ENCODE measurements around the gene ARHGDIG.
"Not testable (repeated sequence)": the region's sequence is repeated elsewhere in the genome, so short reads cannot be mapped to it uniquely, and the experiment has no call there.

ARHGDIG gene

DNA sequence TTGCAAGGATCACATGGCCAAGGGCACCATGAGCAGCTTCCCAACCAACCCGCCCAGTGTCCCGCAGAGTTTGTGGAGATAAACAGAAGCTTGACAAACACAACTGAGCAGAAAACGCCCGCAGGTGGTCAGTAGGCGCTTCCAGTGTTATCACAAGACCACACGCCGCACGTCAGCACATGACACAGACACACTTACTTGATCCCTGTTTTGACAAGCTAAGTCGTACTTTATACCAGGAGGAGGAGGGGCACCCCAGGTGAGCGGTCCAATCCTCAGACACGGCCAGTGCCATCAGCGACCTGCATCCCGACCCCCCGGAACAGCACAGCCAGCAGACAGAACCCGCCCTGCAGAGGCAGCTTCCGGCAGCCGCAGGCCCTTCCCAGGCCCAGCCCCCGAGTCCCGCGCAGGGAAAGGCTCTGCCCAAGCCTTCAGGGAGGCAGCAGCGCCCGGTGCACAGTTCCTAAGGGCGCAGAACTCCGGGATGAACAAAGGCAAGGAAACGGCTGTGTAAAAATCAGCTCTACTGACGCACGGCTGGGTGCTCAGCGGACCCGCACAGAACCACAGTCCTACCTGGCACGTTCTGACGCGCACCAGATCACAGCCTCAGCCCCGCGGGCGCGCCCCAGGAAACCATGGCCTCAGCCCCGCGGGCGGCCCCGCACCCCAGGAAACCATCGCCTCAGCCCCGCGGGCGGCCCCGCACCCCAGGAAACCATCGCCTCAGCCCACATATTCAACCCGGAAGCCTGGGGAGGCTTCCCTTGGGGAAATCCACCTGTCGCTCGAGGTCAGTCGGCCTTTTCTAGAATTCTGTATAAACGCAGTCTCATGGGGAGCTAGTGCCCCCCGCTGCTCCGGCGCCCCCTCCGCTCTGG, 44.3 kb downstream of the ARHGDIG start:
- no peak for DNase-seq

GRCh38 chr16:325375-326145, 45.2 kb downstream of the ARHGDIG start:
- DNase-seq = no peak

DNA sequence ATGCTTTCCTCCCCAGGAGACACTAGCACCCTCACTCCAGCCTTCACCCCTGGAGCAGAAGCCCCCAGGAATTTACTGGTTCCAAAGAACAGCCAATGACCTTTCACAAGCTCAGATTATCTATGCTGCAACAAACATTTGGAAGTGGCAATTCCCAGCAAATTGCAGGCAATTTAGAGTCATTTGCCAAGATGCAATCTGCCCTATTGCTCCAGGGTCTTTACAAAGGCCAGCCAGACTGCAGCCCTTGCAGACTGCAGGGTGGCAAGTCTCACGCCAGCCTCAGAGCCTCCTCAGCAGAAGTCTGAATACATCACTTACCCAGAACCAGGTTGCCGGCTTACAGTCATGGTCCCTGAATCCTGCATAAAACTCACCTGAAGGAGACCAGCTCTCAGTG, 50.4 kb downstream of the ARHGDIG start:
- no peak for DNase-seq

DNA sequence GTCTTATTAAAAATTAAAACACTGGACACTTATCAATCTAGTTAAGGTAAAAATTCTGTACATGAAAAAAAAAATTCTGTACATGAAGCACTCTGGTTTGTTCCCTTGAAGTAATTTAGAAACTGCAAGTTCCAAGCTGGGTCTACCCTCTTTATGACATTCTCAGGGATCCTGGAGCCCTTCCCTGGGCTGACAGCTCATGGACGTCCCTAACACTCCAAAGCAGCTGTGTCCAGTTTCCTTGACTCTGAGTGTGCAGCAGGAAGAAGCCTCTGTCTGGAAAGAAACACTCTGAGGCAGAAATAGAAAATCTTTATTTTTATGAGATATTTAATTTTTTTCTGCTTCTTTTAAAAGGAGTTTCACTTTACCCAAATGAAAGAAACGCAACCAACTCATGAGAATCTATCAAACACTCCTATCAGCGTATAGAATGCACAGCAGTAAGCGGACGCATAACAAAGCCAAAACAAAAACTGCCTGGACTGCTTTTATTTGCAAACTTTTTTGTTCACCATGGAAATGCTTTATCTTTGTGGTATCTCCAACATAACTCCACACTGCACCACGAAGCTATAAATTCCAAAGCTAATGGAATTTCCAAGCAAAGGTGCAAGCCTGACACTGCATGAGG, 50.9 kb downstream of the ARHGDIG start:
- not testable (repeated sequence) for DNase-seq

Measured in hypothalamus (tissue), 51 donors.